Trophoblast cell (in vitro differentiated cells and primary cell): Measurements from ENCODE around the gene SRC.

Experiments used
- DNase-seq, 2 donors: peaks; one replicate each; pipeline ENCODE4 v3.0.0-alpha.2; 2016
- H2AFZ ChIP-seq: 2 replicates; pipeline ENCODE4 v1.6.1; 2013; ENCODE audit warnings: low read length, moderate library complexity, mild to moderate bottlenecking; ENCODE audit not compliant: insufficient read depth, poor library complexity
- H2AK5ac ChIP-seq: 2 replicates; pipeline ENCODE4 v1.6.1; 2013; ENCODE audit warnings: mild to moderate bottlenecking, low read length
- H2BK120ac ChIP-seq: 2 replicates; pipeline ENCODE4 v1.6.1; 2013; ENCODE audit warnings: low read length, mild to moderate bottlenecking, moderate library complexity; ENCODE audit not compliant: insufficient read depth, poor library complexity
- H2BK12ac ChIP-seq: 2 replicates; pipeline ENCODE4 v1.6.1; 2013; ENCODE audit warnings: mild to moderate bottlenecking, low read length, moderate library complexity
- H2BK5ac ChIP-seq: 2 replicates; pipeline ENCODE4 v1.6.1; 2013; ENCODE audit warnings: low read length, low read depth, moderate library complexity, mild to moderate bottlenecking; ENCODE audit not compliant: poor library complexity
- H3K14ac ChIP-seq: 2 replicates; pipeline ENCODE4 v1.6.1; 2013; ENCODE audit warnings: mild to moderate bottlenecking, low read length
- H3K18ac ChIP-seq: 2 replicates; pipeline ENCODE4 v1.6.1; 2013; ENCODE audit warnings: mild to moderate bottlenecking, low read length
- H3K23ac ChIP-seq: 2 replicates; pipeline ENCODE4 v1.6.1; 2013; ENCODE audit warnings: low read length
- H3K27ac ChIP-seq: 2 replicates; pipeline ENCODE4 v1.5.1; 2013; ENCODE audit warnings: low read depth, mild to moderate bottlenecking, inconsistent platforms, low read length, moderate library complexity
- H3K27me3 ChIP-seq: 2 replicates; pipeline ENCODE4 v1.6.1; 2013; ENCODE audit warnings: inconsistent platforms, mild to moderate bottlenecking, low read length, moderate library complexity; ENCODE audit not compliant: insufficient read depth
- H3K36me3 ChIP-seq, 2 experiments: 1 replicate in 1 of 2; 2 replicates in 1 of 2; pipeline ENCODE4 v1.6.1; 2013; ENCODE audit warnings: low read length in 2 of 2, mild to moderate bottlenecking in 2 of 2, moderate library complexity in 1 of 2; ENCODE audit not compliant: insufficient read depth in 2 of 2, control insufficient read depth in 1 of 2
- H3K4ac ChIP-seq: 2 replicates; pipeline ENCODE4 v1.6.1; 2013; ENCODE audit warnings: low read depth, mild to moderate bottlenecking, low read length, moderate library complexity
- H3K4me1 ChIP-seq, 2 experiments: 1 replicate in 1 of 2; 2 replicates in 1 of 2; pipeline ENCODE4 v1.6.1; 2013; ENCODE audit warnings: low read length in 2 of 2, mild to moderate bottlenecking in 2 of 2, moderate library complexity in 1 of 2; ENCODE audit not compliant: insufficient read depth in 2 of 2, control insufficient read depth in 1 of 2
- H3K4me2 ChIP-seq: 2 replicates; pipeline ENCODE4 v1.6.1; 2013; ENCODE audit warnings: inconsistent platforms, mild to moderate bottlenecking, low read length, moderate library complexity
- H3K4me3 ChIP-seq: 2 replicates; pipeline ENCODE4 v1.5.1; 2013; ENCODE audit warnings: mild to moderate bottlenecking, low read depth, low read length, inconsistent platforms
- H3K79me1 ChIP-seq: one replicate; pipeline ENCODE4 v1.6.1; 2013; ENCODE audit warnings: low read length
- H3K79me2 ChIP-seq: 2 replicates; pipeline ENCODE4 v1.6.1; 2013; ENCODE audit warnings: low read length, mild to moderate bottlenecking; ENCODE audit not compliant: control insufficient read depth, insufficient read depth, poor library complexity
- H3K9ac ChIP-seq: 2 replicates; pipeline ENCODE4 v1.6.1; 2013; ENCODE audit warnings: mild to moderate bottlenecking, low read length
- H3K9me3 ChIP-seq: 2 replicates; pipeline ENCODE4 v1.6.1; 2013; ENCODE audit warnings: low read depth, mild to moderate bottlenecking, control low read depth, inconsistent platforms, low read length; ENCODE audit not compliant: insufficient read depth
- H4K12ac ChIP-seq: 2 replicates; pipeline ENCODE4 v1.6.1; 2013; ENCODE audit warnings: low read depth, mild to moderate bottlenecking, low read length, moderate library complexity
- H4K8ac ChIP-seq: 2 replicates; pipeline ENCODE4 v1.6.1; 2013; ENCODE audit warnings: low read depth, mild to moderate bottlenecking, low read length, moderate library complexity
- H4K91ac ChIP-seq: one replicate; pipeline ENCODE4 v1.6.1; 2013; ENCODE audit warnings: low read depth, mild to moderate bottlenecking, low read length, moderate library complexity
- WGBS: extraction: QIAGEN DNeasy Blood & Tissue Kit; methylation state at CpG from one replicate; pipeline ENCODE4 v1.1.7; 2013; ENCODE audit warnings: missing lambda C conversion rate; ENCODE audit not compliant: insufficient read length, insufficient coverage; ENCODE audit errors: extremely low coverage; 5-methylcytosine and 5-hydroxymethylcytosine counted together

The SRC gene

DNA sequence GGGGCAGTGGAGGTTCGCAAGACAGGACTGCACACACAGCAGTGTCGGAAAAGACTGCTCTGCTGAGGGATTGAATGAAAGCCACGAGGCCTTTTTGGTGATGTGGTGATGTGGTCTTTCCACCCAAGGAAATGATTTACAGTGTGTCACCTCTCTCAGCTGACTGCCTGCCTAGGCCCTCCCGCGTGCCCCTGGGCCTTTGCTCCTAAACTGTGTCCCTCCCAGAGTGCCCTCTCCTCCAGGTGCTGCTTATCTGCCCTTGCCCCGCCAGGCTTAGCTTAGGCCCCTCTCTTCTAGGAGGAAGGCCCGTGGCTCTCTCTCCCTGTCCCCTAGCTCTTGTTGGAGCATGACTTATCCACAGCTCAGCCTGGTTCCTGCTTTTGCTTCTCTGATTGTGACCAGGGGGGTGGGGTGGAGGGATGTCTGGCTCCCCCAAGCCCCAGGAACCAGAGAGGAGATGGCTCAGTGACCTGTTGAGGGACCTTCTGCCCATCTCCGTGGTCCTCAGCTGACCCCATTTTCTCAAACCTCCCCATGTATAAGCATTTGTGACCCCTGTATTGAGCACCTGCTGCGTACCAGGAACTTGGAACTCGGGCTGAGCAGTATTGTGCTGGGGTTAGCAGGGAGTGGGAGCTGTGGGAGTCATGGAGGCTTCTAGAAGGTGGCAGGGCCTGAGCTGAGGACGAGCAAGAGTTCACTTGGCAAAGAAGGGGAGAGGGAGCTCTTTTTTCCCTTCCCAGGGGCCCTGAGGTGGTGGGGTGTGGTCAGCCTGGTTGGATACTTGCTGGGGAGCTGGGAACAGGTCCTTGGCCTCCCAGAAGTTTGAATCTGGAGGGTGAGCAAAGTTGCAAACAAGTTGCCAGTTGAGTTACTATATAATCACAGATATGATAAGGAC lies 2.2 kb downstream of the SRC start:
- peak overlapping the region; percentile 15 for H3K14ac ChIP-seq
- H3K9me3 ChIP-seq, result no peaks in the 10 kb centered on the region
- H3K4me2 ChIP-seq, result peak overlapping the region; percentile 82
- no peak overlapping the region for H2AK5ac ChIP-seq
- no peak for DNase-seq
- H3K18ac ChIP-seq, result peak overlapping the region; percentile 40
- H3K36me3 ChIP-seq, result peaks cover 57 to 59% of the 10 kb centered on the region in 2 experiments
- no peak overlapping the region for H3K23ac ChIP-seq
- no peak overlapping the region for H2BK12ac ChIP-seq
- WGBS, result no CpG with 5 or more reads among the region's 11 CpGs
- peak overlapping the region; percentile 9 for H4K12ac ChIP-seq
- H2BK120ac ChIP-seq, result peak overlapping the region; percentile 7
- H4K8ac ChIP-seq, result peak overlapping the region; percentile 7
- H4K91ac ChIP-seq, result peak overlapping the region; percentile 13
- peaks cover 55% of the 10 kb centered on the region for H3K79me1 ChIP-seq
- H3K79me2 ChIP-seq, result peaks cover 71% of the 10 kb centered on the region
- H3K4me1 ChIP-seq, result peaks cover 51 to 60% of the 10 kb centered on the region in 2 experiments
- peak overlapping the region; percentile 45 for H3K4me3 ChIP-seq
- H3K4ac ChIP-seq, result peak overlapping the region; percentile 98
- peak overlapping the region; percentile 24 for H2BK5ac ChIP-seq
- H3K9ac ChIP-seq, result peak overlapping the region; percentile 92
- no peaks in the 10 kb centered on the region for H3K27me3 ChIP-seq
- no peak overlapping the region for H2AFZ ChIP-seq
- H3K27ac ChIP-seq, result peak overlapping the region; percentile 92

DNA sequence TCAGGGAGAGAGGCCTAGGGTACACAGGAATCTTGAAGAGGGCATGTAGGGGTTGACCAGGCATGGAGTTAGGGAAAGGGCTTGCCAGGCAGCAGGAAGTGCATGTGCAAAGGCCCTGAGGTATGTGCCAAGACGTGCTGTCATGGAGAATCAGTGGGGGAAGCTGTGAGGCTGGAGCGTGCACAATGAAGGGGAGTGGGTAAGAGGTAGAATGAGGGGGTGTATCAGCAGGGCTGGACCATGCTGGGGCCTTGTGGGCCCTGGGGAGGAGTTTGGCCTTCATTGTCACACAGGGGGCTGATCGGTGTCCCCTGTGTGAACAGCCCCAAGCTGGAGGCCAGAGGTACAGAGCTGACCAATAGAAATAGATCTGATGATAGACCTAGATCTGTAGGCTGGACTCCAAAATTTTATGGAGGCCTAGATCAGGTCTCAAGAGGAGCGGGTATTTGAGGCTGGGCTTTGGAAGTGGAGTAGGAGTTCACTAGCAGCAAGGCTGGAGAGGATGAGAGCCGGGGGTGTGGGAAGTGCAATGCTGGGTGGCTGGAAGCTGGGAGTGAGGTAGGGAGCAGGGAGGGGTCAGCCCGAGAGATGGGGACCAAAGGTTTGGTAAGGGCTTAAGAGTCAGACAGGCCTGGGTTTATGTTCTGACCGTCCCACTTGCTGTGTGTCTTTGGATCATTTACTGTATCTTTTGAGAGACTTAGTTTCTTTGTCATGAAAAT lies 3.0 kb downstream of the SRC start:
- no peak overlapping the region for H2BK12ac ChIP-seq

GRCh38 chr20:37349517-37350491 lies 3.9 kb downstream of the SRC start:
- peaks cover 41% of the 10 kb centered on the region for H3K79me1 ChIP-seq
- no peak overlapping the region for H3K23ac ChIP-seq
- peak overlapping the region; percentile 23 for H3K9ac ChIP-seq
- peak overlapping the region; percentile 82 for H3K4me2 ChIP-seq
- no peak overlapping the region for H2AFZ ChIP-seq
- no peaks in the 10 kb centered on the region for H3K9me3 ChIP-seq
- H3K4me3 ChIP-seq, result no peak overlapping the region
- H3K4me1 ChIP-seq, result peaks cover 52 to 62% of the 10 kb centered on the region in 2 experiments
- H2BK5ac ChIP-seq, result no peak overlapping the region
- H3K4ac ChIP-seq, result peak overlapping the region; percentile 98
- peak overlapping the region; percentile 56 for H3K18ac ChIP-seq
- peak overlapping the region; percentile 39 for H4K8ac ChIP-seq
- peak overlapping the region; percentile 13 for H3K14ac ChIP-seq
- H3K27ac ChIP-seq, result peak overlapping the region; percentile 16
- H4K12ac ChIP-seq, result no peak overlapping the region
- H2BK120ac ChIP-seq, result no peak overlapping the region
- peak overlapping the region; percentile 22 for H4K91ac ChIP-seq
- peaks cover 74 to 75% of the 10 kb centered on the region in 2 experiments for H3K36me3 ChIP-seq
- WGBS, result no CpG with 5 or more reads among the region's 16 CpGs
- H2AK5ac ChIP-seq, result no peak overlapping the region
- H3K27me3 ChIP-seq, result no peaks in the 10 kb centered on the region
- peak; percentile 18 to 34 for DNase-seq
- peaks cover 86% of the 10 kb centered on the region for H3K79me2 ChIP-seq
- no peak overlapping the region for H2BK12ac ChIP-seq

More for the DNA sequence above, 3.0 kb downstream of the SRC start:
- H3K36me3 ChIP-seq, result peaks cover 65 to 67% of the 10 kb centered on the region in 2 experiments
- peak overlapping the region; percentile 98 for H3K4ac ChIP-seq
- H3K79me1 ChIP-seq, result peaks cover 49% of the 10 kb centered on the region
- H4K12ac ChIP-seq, result no peak overlapping the region
- WGBS, result no CpG with 5 or more reads among the region's 7 CpGs
- H2BK120ac ChIP-seq, result no peak overlapping the region
- peak overlapping the region; percentile 13 for H3K18ac ChIP-seq
- peak overlapping the region; percentile 9 for H4K91ac ChIP-seq
- H3K14ac ChIP-seq, result peak overlapping the region; percentile 27
- peaks cover 49 to 62% of the 10 kb centered on the region in 2 experiments for H3K4me1 ChIP-seq
- H4K8ac ChIP-seq, result peak overlapping the region; percentile 39
- peak overlapping the region; percentile 16 for H3K27ac ChIP-seq
- no peak overlapping the region for H2AFZ ChIP-seq
- H3K9ac ChIP-seq, result peak overlapping the region; percentile 47
- H3K79me2 ChIP-seq, result peaks cover 80% of the 10 kb centered on the region
- DNase-seq, result no peak
- H3K23ac ChIP-seq, result no peak overlapping the region
- H3K9me3 ChIP-seq, result no peaks in the 10 kb centered on the region
- H3K27me3 ChIP-seq, result no peaks in the 10 kb centered on the region
- peak overlapping the region; percentile 82 for H3K4me2 ChIP-seq
- no peak overlapping the region for H2AK5ac ChIP-seq
- H2BK5ac ChIP-seq, result peak overlapping the region; percentile 32
- no peak overlapping the region for H3K4me3 ChIP-seq
